ENCODE results near the gene SPATA4. TPM values are rescaled to one million over a fixed set of nuclear protein-coding genes. Genes with fewer than 3 reads are reported as not detected.

Gene SPATA4
- total RNA-seq, 1 experiment from 2014 or later, result 0.20 TPM

GRCh38 chr4:176185051-176185450, 10.3 kb downstream of the SPATA4 start:
- H3K9me2 ChIP-seq (ENCODE audit: insufficient read depth), result no peaks in the 10 kb centered on the region
- intact Hi-C loops (cut with micrococcal nuclease), result no loop called here
- ChIA-PET RAD21 (ENCODE audit: low non-redundant PET in 1 of 2, low total read pairs in 2 of 2, uncharacterized antibody in 2 of 2, unreplicated experiment in 2 of 2) (no interaction called here), POLR2A (no interaction called here), CTCF (no interaction called here)
- no peak for ATAC-seq
- no peaks in the 10 kb centered on the region for H3K9me3 ChIP-seq (ENCODE audit: control insufficient read depth in 1 of 2, insufficient read depth in 1 of 2, low read depth in 1 of 2, low read length in 2 of 2)
- no peak for DNase-seq (ENCODE audit: low read depth, low spot score)
- no peaks in the 10 kb centered on the region for H3K36me3 ChIP-seq (ENCODE audit: control insufficient read depth in 1 of 2, insufficient read depth in 2 of 2, low read length in 2 of 2)
- H3K79me2 ChIP-seq (ENCODE audit: insufficient read depth, low read length), result no peaks in the 10 kb centered on the region
- H3K4me2 ChIP-seq (ENCODE audit: low read length), result no peak overlapping the region
- no peaks in the 10 kb centered on the region for H4K20me1 ChIP-seq (ENCODE audit: insufficient read depth)
- TF ChIP-seq ATF3 (IDR thresholded peaks at IDR 0.05) (no peak), POLR2AphosphoS5 (IDR thresholded peaks at IDR 0.05; ENCODE audit: low read depth, low read length) (no peak), EZH2phosphoT487 (IDR thresholded peaks at IDR 0.05; ENCODE audit: borderline replicate concordance) (no peak), POLR2A (IDR thresholded peaks at IDR 0.05; ENCODE audit: borderline replicate concordance, extremely low read depth, insufficient read depth, insufficient read length) (no peak), YY1 (IDR thresholded peaks at IDR 0.05; ENCODE audit: extremely low read depth, insufficient replicate concordance, low read depth, low read length) (no peak), TCF7L2 (IDR thresholded peaks at IDR 0.05; ENCODE audit: borderline replicate concordance, extremely low read depth, insufficient read depth, insufficient read length) (no peak), CEBPB (IDR thresholded peaks at IDR 0.05; ENCODE audit: low read depth) (peak; percentile 51), ELF1 (IDR thresholded peaks at IDR 0.05; ENCODE audit: borderline replicate concordance, low read depth) (no peak)
- H3K4me3 ChIP-seq (replicated peaks in 1 of 2; ENCODE audit: low read depth in 1 of 2, low read length in 2 of 2), result no peak overlapping the region
- peak overlapping the region; percentile 77 for H2AFZ ChIP-seq (ENCODE audit: low read depth, low read length, poor library complexity, severe bottlenecking)
- no peak overlapping the region for H3K9ac ChIP-seq (ENCODE audit: low read length)
- H3K27ac ChIP-seq (ENCODE audit: low read depth, low read length), result no peak overlapping the region
- no TSS peak for BruUV-seq (replicated peaks)
- peaks cover 0 to 19% of the 10 kb centered on the region in 2 experiments; a peak in 2 of 4 replicates for H3K4me1 ChIP-seq (ENCODE audit: control insufficient read depth in 1 of 2, insufficient read depth in 2 of 2, low read length in 2 of 2)
- no peaks in the 10 kb centered on the region for H3K27me3 ChIP-seq (ENCODE audit: insufficient read depth, low read length)

- ChIA-PET CTCF (no interaction called here), POLR2A (interaction anchor here (1.2 kb wide), 1 partner anchor 10 kb away, joined by 3 read pairs; no protein-coding TSS in a partner anchor), RAD21 (ENCODE audit: low non-redundant PET in 1 of 2, low total read pairs in 2 of 2, uncharacterized antibody in 2 of 2, unreplicated experiment in 2 of 2) (no interaction called here)
- Histone ChIP-seq H3K9me3 (ENCODE audit: control insufficient read depth in 1 of 2, insufficient read depth in 1 of 2, low read depth in 1 of 2, low read length in 2 of 2) (no peaks in the 10 kb centered on the region), H3K36me3 (ENCODE audit: control insufficient read depth in 1 of 2, insufficient read depth in 2 of 2, low read length in 2 of 2) (no peaks in the 10 kb centered on the region), H3K9me2 (ENCODE audit: insufficient read depth) (no peaks in the 10 kb centered on the region), H3K9ac (ENCODE audit: low read length) (no peak overlapping the region), H2AFZ (ENCODE audit: low read depth, low read length, poor library complexity, severe bottlenecking) (no peak overlapping the region), H3K79me2 (ENCODE audit: insufficient read depth, low read length) (no peaks in the 10 kb centered on the region), H4K20me1 (ENCODE audit: insufficient read depth) (no peaks in the 10 kb centered on the region), H3K4me2 (ENCODE audit: low read length) (no peak overlapping the region), H3K4me3 (replicated peaks in 1 of 2; ENCODE audit: low read depth in 1 of 2, low read length in 2 of 2) (no peak overlapping the region), H3K27me3 (ENCODE audit: insufficient read depth, low read length) (no peaks in the 10 kb centered on the region), H3K27ac (ENCODE audit: low read depth, low read length) (no peak overlapping the region), H3K4me1 (ENCODE audit: control insufficient read depth in 1 of 2, insufficient read depth in 2 of 2, low read length in 2 of 2) (no peaks in the 10 kb centered on the region)
- no peak for ATAC-seq
- BruUV-seq (replicated peaks), result no TSS peak
- DNase-seq (ENCODE audit: low read depth, low spot score), result no peak
- intact Hi-C loops (cut with micrococcal nuclease), result no loop called here
- TF ChIP-seq TCF7L2 (IDR thresholded peaks at IDR 0.05; ENCODE audit: borderline replicate concordance, extremely low read depth, insufficient read depth, insufficient read length) (no peak), EZH2phosphoT487 (IDR thresholded peaks at IDR 0.05; ENCODE audit: borderline replicate concordance) (no peak), CBX3 (IDR thresholded peaks at IDR 0.05; ENCODE audit: low read depth) (no peak), SP1 (IDR thresholded peaks at IDR 0.05; ENCODE audit: low read depth) (no peak), CTCF (IDR thresholded peaks at IDR 0.05 in 2 of 3, conservative IDR thresholded peaks at IDR 0.05 in 1 of 3; ENCODE audit: borderline replicate concordance in 1 of 3, insufficient read depth in 1 of 3, low read depth in 2 of 3, low read length in 2 of 3) (no peak), MAX (IDR thresholded peaks at IDR 0.05) (no peak), RAD21 (IDR thresholded peaks at IDR 0.05; ENCODE audit: low read depth) (no peak), POLR2A (IDR thresholded peaks at IDR 0.05; ENCODE audit: borderline replicate concordance, extremely low read depth, insufficient read depth, insufficient read length) (no peak), FOSL1 (IDR thresholded peaks at IDR 0.05; ENCODE audit: low read depth) (no peak), EZH2 (IDR thresholded peaks at IDR 0.05) (no peak), EGR1 (IDR thresholded peaks at IDR 0.05; ENCODE audit: low read depth) (no peak), YY1 (IDR thresholded peaks at IDR 0.05; ENCODE audit: extremely low read depth, insufficient replicate concordance, low read depth, low read length) (no peak), SIN3A (IDR thresholded peaks at IDR 0.05; ENCODE audit: low read depth) (no peak)
Observed at GRCh38 chr4:176163041-176163440, 32.3 kb downstream of the SPATA4 start.

All from HCT116 (cell line).